ENCODE measurements around the gene ZNF385D.

- no peak for TF ChIP-seq CTCF (IDR thresholded peaks at IDR 0.05)
- TF ChIP-seq POLR2A (IDR thresholded peaks at IDR 0.05), result no peak
These were observed 103.0 kb downstream of the ZNF385D start for GRCh38 chr3:21647961-21648360.
